ENCODE data around the gene COPA.

DNA sequence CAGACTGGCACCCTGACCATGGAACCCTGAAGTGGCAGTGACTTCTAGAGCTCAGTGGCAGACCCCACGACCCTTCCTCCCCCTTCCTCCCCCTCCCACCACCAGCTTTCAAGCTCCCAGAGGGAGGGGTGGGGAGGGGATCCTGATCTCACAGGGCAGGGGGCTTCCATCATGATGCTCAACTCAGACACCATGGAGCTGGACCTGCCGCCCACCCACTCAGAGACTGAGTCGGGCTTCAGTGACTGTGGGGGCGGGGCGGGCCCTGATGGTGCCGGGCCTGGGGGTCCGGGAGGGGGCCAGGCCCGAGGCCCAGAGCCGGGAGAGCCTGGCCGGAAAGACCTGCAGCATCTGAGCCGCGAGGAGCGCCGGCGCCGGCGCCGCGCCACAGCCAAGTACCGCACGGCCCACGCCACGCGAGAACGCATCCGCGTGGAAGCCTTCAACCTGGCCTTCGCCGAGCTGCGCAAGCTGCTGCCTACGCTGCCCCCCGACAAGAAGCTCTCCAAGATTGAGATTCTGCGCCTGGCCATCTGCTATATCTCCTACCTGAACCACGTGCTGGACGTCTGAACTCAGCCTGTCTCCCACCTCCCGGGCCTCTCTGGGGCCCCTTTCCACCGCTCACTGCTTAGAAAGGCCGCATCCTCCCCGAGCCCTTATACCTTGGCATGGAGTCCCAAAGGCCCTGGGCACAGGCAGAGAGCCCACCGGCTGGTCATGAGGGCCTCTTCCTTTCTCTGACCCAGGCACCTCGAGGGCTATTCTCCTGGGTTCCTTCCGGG, 27.7 kb upstream of the COPA start:
- TF ChIP-seq POLR2A (IDR thresholded peaks at IDR 0.05): no peak
- TF ChIP-seq, protein P1, sequence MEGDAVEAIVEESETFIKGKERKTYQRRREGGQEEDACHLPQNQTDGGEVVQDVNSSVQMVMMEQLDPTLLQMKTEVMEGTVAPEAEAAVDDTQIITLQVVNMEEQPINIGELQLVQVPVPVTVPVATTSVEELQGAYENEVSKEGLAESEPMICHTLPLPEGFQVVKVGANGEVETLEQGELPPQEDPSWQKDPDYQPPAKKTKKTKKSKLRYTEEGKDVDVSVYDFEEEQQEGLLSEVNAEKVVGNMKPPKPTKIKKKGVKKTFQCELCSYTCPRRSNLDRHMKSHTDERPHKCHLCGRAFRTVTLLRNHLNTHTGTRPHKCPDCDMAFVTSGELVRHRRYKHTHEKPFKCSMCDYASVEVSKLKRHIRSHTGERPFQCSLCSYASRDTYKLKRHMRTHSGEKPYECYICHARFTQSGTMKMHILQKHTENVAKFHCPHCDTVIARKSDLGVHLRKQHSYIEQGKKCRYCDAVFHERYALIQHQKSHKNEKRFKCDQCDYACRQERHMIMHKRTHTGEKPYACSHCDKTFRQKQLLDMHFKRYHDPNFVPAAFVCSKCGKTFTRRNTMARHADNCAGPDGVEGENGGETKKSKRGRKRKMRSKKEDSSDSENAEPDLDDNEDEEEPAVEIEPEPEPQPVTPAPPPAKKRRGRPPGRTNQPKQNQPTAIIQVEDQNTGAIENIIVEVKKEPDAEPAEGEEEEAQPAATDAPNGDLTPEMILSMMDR (IDR thresholded peaks at IDR 0.05): no peak
